CD4-positive, alpha-beta T cell (primary cell): ENCODE data around the gene RNF126. TPM values are rescaled to one million over a fixed set of nuclear protein-coding genes. Genes with fewer than 3 reads are reported as not detected.

ENCODE experiments used
- ATAC-seq: fragments of 200-7000 bp; cut with Tn5 transposase; one replicate; pipeline ENCODE4 v1.10.0; 2022; ENCODE audit warnings: mild to moderate bottlenecking; ENCODE audit not compliant: poor library complexity
- CTCF ChIA-PET: fragments of 350-600 bp; sonication (Branson Sonifier 250); formaldehyde crosslinking; loops from one replicate; lab custom pipeline; 2021; ENCODE audit warnings: antibody characterized with exemption, inconsistent platforms; lab: Charles Lee
- POLR2A ChIA-PET: fragments of 350-600 bp; sonication (Branson Sonifier 250); formaldehyde crosslinking; loops from one replicate; lab custom pipeline; 2021; ENCODE audit warnings: antibody characterized with exemption, inconsistent platforms; lab: Charles Lee
- DNase-seq, 14 experiments: peaks; one replicate each; pipeline ENCODE4 v3.0.0-alpha.2; 2013 to 2020; ENCODE audit warnings: mixed read lengths in 2 of 14
- H3K27ac ChIP-seq, 2 donors: one replicate each; pipeline versions ENCODE4 v1.5.1 to v1.7.0; 2013; ENCODE audit warnings: low read length in 2 of 2, low read depth in 1 of 2, mild to moderate bottlenecking in 1 of 2
- H3K27me3 ChIP-seq, 2 experiments: 1 replicate in 1 of 2; 2 replicates in 1 of 2; pipeline versions ENCODE4 v1.6.1 to v1.7.0; 2013; ENCODE audit warnings: low read length in 2 of 2, control low read depth in 1 of 2, mild to moderate bottlenecking in 1 of 2, moderate library complexity in 1 of 2; ENCODE audit not compliant: insufficient read depth in 2 of 2, control insufficient read depth in 1 of 2
- H3K36me3 ChIP-seq: one replicate; pipeline ENCODE4 v1.6.1; 2013; ENCODE audit warnings: low read length, control low read depth; ENCODE audit not compliant: insufficient read depth
- H3K4me1 ChIP-seq: one replicate; pipeline ENCODE4 v1.6.1; 2013; ENCODE audit warnings: low read length, control low read depth; ENCODE audit not compliant: insufficient read depth
- H3K4me3 ChIP-seq: one replicate; pipeline ENCODE4 v1.5.1; 2013; ENCODE audit warnings: mild to moderate bottlenecking, low read length, moderate library complexity
- H3K9me3 ChIP-seq, 2 experiments: 1 replicate in 1 of 2; 2 replicates in 1 of 2; pipeline versions ENCODE4 v1.6.1 to v1.7.0; 2013; ENCODE audit warnings: low read length in 2 of 2, mild to moderate bottlenecking in 2 of 2, control low read depth in 1 of 2, moderate library complexity in 1 of 2; ENCODE audit not compliant: control insufficient read depth in 1 of 2, insufficient read depth in 1 of 2
- H3K27ac Mint-ChIP-seq: one replicate; pipeline ENCODE4 v1.8.0; 2020; ENCODE audit warnings: mixed read lengths
- H3K27me3 Mint-ChIP-seq: one replicate; pipeline ENCODE4 v1.8.0; 2021; ENCODE audit warnings: mixed read lengths
- H3K36me3 Mint-ChIP-seq: one replicate; pipeline ENCODE4 v1.8.0; 2021; ENCODE audit warnings: low read depth, mixed read lengths
- H3K4me1 Mint-ChIP-seq: one replicate; pipeline ENCODE4 v1.8.0; 2021; ENCODE audit warnings: low read depth, mixed read lengths
- H3K4me3 Mint-ChIP-seq: one replicate; pipeline ENCODE4 v1.8.0; 2020; ENCODE audit warnings: mild to moderate bottlenecking, mixed read lengths
- H3K9me3 Mint-ChIP-seq: one replicate; pipeline ENCODE4 v1.8.0; 2020; ENCODE audit warnings: mixed read lengths
- intact Hi-C, 2 experiments: fragments of 100-400 bp; cut with DNase I in 1 of 2; cut with micrococcal nuclease in 1 of 2; formaldehyde crosslinking; loops; one replicate each; pipeline versions ENCODE4 v1.15.1 to v1.9.0; 2023 to 2025; cut with DNase I, micrococcal nuclease
- total RNA-seq, 174 experiments: library from RNA in 2 of 174; stranded (reverse) in 2 of 174; gene quantifications; one replicate each; pipeline ENCODE4 v1.2.3 and lab custom pipeline; 2021 to 2026
- TF ChIP-seq, protein P1 (sequence below): fragments of 200-600 bp; IDR thresholded peaks from one replicate; pipeline ENCODE4 v1.8.0; 2022; ENCODE audit warnings: antibody characterized with exemption, mild to moderate bottlenecking

RNF126 gene
- total RNA-seq, 2 experiments from 2014 or later, result 112 to 119 TPM

DNA sequence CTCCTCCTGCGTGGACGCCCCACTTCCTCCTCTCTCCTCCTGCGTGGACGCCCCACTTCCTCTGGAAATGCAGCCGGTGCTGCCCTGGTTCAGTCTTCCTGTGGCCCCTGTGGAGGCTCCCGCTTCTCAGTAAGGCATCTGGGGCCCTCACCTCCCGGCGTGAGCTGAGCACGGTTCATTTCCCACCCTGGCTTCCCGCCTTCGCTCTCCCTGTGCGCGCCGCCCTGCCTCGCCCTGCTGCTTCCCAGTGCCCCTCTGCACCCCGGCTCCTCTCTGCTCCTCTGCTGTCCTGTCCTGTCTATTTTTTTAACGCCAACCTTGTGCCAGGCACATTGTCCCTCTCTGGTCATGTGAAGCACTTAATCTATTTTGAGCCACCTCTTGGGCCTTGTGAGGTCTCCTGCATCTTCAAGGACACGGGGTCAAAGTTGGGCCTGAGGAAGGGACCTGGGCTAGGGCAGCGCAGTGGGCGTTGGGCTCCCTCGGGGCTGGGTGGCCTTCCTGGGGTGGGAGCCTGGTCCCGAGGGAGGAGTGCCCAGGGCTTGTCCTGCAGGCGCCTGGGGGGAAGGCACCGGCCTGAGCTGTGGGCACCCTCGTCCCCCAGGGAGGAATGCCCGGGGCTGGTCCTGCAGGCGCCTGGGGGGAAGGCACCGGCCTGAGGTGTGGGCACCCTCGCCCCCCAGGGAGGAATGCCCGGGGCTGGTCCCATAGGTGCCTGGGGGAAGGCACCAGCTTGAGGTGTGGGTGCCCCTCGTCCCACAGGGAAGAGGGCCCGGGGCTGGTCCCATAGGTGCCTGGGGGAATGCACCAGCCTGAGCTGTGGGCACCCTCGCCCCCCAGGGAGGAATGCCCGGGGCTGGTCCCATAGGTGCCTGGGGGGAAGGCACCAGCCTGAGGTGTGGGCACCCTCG, 60.4 kb downstream of the RNF126 start:
- no peaks in the 10 kb centered on the region for H3K27me3 ChIP-seq
- Mint-ChIP-seq H3K27ac (no peak overlapping the region), H3K4me1 (no peaks in the 10 kb centered on the region), H3K36me3 (no peaks in the 10 kb centered on the region), H3K4me3 (no peak overlapping the region), H3K27me3 (no peaks in the 10 kb centered on the region), H3K9me3 (no peaks in the 10 kb centered on the region)
- TF ChIP-seq, protein P1, sequence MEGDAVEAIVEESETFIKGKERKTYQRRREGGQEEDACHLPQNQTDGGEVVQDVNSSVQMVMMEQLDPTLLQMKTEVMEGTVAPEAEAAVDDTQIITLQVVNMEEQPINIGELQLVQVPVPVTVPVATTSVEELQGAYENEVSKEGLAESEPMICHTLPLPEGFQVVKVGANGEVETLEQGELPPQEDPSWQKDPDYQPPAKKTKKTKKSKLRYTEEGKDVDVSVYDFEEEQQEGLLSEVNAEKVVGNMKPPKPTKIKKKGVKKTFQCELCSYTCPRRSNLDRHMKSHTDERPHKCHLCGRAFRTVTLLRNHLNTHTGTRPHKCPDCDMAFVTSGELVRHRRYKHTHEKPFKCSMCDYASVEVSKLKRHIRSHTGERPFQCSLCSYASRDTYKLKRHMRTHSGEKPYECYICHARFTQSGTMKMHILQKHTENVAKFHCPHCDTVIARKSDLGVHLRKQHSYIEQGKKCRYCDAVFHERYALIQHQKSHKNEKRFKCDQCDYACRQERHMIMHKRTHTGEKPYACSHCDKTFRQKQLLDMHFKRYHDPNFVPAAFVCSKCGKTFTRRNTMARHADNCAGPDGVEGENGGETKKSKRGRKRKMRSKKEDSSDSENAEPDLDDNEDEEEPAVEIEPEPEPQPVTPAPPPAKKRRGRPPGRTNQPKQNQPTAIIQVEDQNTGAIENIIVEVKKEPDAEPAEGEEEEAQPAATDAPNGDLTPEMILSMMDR, result no peak
- DNase-seq (no peak), ATAC-seq (no peak)
- peaks cover 6% of the 10 kb centered on the region for H3K4me1 ChIP-seq
- peaks cover 0 to 12% of the 10 kb centered on the region in 2 experiments for H3K9me3 ChIP-seq
- intact Hi-C loops, result no loop called here
- ChIA-PET POLR2A (no interaction called here), CTCF (no interaction called here)
- no peaks in the 10 kb centered on the region for H3K36me3 ChIP-seq
- no peak overlapping the region for H3K4me3 ChIP-seq
- H3K27ac ChIP-seq, result no peak overlapping the region

DNA sequence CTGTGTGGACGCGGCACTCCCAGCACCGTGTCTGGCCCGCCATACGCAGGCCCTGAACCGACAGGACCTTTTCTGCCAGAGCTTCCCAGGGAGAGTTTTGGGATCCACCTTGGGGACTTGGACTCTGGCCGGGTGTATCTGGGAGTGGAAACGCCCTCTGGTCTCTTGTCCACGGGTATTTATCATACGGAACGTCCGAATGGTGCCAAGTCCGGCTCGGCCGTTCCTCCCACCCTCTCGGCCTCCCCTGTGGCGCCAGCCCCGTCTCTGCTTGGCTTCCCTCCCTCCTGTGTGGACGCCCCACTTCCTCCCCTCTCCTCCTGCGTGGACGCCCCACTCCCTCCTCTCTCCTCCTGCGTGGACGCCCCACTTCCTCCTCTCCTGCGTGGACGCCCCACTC, 61.2 kb downstream of the RNF126 start:
- DNase-seq (no peak), ATAC-seq (no peak)
- Mint-ChIP-seq H3K27ac (no peak overlapping the region), H3K27me3 (no peaks in the 10 kb centered on the region), H3K36me3 (no peaks in the 10 kb centered on the region), H3K4me1 (no peaks in the 10 kb centered on the region), H3K9me3 (no peaks in the 10 kb centered on the region), H3K4me3 (no peak overlapping the region)
- intact Hi-C loops, result no loop called here
- H3K27me3 ChIP-seq, result no peaks in the 10 kb centered on the region
- TF ChIP-seq, protein P1, result no peak
- H3K4me1 ChIP-seq, result peaks cover 6% of the 10 kb centered on the region
- POLR2A ChIA-PET, result no interaction called here
- no peak overlapping the region for H3K27ac ChIP-seq
- no peak overlapping the region for H3K4me3 ChIP-seq
- no peaks in the 10 kb centered on the region for H3K36me3 ChIP-seq
- CTCF ChIA-PET, result no interaction called here
- peaks cover 0 to 13% of the 10 kb centered on the region in 2 experiments for H3K9me3 ChIP-seq

DNA sequence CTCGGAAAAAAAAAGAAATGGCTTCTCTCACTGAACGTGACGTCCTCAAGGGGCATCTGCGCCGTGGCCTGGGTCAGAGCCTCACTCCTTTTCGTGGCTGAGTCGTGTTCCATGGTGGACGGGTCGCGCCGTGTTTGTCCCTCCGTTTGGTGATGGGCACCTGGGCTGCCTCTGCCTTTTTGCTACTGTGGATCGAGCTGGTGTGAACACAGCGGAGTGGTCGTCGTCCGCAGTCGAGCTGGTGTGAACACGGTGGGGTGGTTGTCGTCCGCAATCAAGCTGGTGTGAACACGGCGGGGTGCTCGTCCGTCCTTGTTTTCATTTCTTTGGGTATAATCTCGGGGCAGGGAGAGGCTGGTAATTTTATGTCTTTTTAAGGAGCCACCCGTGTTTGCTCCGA, 61.7 kb downstream of the RNF126 start:
- H3K27ac ChIP-seq, result no peak overlapping the region
- no peaks in the 10 kb centered on the region for H3K27me3 ChIP-seq
- peaks cover 6% of the 10 kb centered on the region for H3K4me1 ChIP-seq
- Mint-ChIP-seq H3K4me1 (no peaks in the 10 kb centered on the region), H3K27me3 (no peaks in the 10 kb centered on the region), H3K36me3 (no peaks in the 10 kb centered on the region), H3K4me3 (no peak overlapping the region), H3K27ac (no peak overlapping the region), H3K9me3 (no peaks in the 10 kb centered on the region)
- ChIA-PET CTCF (no interaction called here), POLR2A (no interaction called here)
- ATAC-seq, result no peak
- intact Hi-C loops, result no loop called here
- no peak for DNase-seq
- peaks cover 0 to 13% of the 10 kb centered on the region in 2 experiments for H3K9me3 ChIP-seq
- no peak overlapping the region for H3K4me3 ChIP-seq
- TF ChIP-seq, protein P1, result no peak
- no peaks in the 10 kb centered on the region for H3K36me3 ChIP-seq

Other genes starting within 250 kb of the RNF126 start
- under 1 TPM; 0.36 to 0.42 TPM for gene SHC2, start 202.2 kb downstream of the RNF126 start, total RNA-seq
- under 1 TPM; 0.20 to 0.91 TPM for gene MADCAM1, start 166.7 kb downstream of the RNF126 start, total RNA-seq
- gene TPGS1, start 155.7 kb downstream of the RNF126 start, total RNA-seq, result 10 to 100 TPM; 17.2 to 18.2 TPM
- gene CDC34, start 131.5 kb downstream of the RNF126 start, total RNA-seq, result 10 to 100 TPM; 38.5 to 43.4 TPM
- gene GZMM, start 119.2 kb downstream of the RNF126 start, total RNA-seq, result 10 to 100 TPM; 41.6 to 46.3 TPM
- gene BSG, start 90.6 kb downstream of the RNF126 start, total RNA-seq, result 10 to 100 TPM; 68.7 to 71.6 TPM
- 1 to 10 TPM; 2.1 TPM for gene HCN2, start 73.3 kb downstream of the RNF126 start, total RNA-seq
- gene POLRMT, start 29.7 kb downstream of the RNF126 start, total RNA-seq, result 10 to 100 TPM; 54.4 to 56.2 TPM
- under 1 TPM; 0.42 to 0.49 TPM for gene FGF22, start 23.3 kb downstream of the RNF126 start, total RNA-seq
- gene FSTL3, start 13.2 kb upstream of the RNF126 start, total RNA-seq, result 1 to 10 TPM; 2.2 to 3.4 TPM
- gene PRSS57, start 32.2 kb upstream of the RNF126 start, total RNA-seq, result not detected
- not detected for gene PALM, start 45.7 kb upstream of the RNF126 start, total RNA-seq
- gene MISP, start 87.9 kb upstream of the RNF126 start, total RNA-seq, result not detected
- gene PTBP1, start 134.2 kb upstream of the RNF126 start, total RNA-seq, result 100 to 1,000 TPM; 246 to 252 TPM
- not detected for gene PLPPR3, start 158.7 kb upstream of the RNF126 start, total RNA-seq
- gene AZU1, start 164.6 kb upstream of the RNF126 start, total RNA-seq, result under 1 TPM; 0.47 to 0.49 TPM
- gene PRTN3, start 177.8 kb upstream of the RNF126 start, total RNA-seq, result not detected
- not detected for gene ELANE, start 189.1 kb upstream of the RNF126 start, total RNA-seq
- 1 to 10 TPM; 2.3 to 2.9 TPM for gene CFD, start 196.4 kb upstream of the RNF126 start, total RNA-seq
- 10 to 100 TPM; 25.8 to 30.1 TPM for gene MED16, start 230.0 kb upstream of the RNF126 start, total RNA-seq
- not detected for gene RNU6-9, start 230.3 kb upstream of the RNF126 start, total RNA-seq